NCI-H2171 treated with DMSO at 0.1 percent for 48 hours (cell line): ENCODE results near the gene ACTR5.
"Not testable (repeated sequence)": the region's sequence is repeated elsewhere in the genome, so short reads cannot be mapped to it uniquely, and the experiment has no call there.

Source experiments
- DNase-seq: peaks from one replicate; lab custom pipeline; 2025; lab: John Stamatoyannopoulos, UW

Gene ACTR5

DNA sequence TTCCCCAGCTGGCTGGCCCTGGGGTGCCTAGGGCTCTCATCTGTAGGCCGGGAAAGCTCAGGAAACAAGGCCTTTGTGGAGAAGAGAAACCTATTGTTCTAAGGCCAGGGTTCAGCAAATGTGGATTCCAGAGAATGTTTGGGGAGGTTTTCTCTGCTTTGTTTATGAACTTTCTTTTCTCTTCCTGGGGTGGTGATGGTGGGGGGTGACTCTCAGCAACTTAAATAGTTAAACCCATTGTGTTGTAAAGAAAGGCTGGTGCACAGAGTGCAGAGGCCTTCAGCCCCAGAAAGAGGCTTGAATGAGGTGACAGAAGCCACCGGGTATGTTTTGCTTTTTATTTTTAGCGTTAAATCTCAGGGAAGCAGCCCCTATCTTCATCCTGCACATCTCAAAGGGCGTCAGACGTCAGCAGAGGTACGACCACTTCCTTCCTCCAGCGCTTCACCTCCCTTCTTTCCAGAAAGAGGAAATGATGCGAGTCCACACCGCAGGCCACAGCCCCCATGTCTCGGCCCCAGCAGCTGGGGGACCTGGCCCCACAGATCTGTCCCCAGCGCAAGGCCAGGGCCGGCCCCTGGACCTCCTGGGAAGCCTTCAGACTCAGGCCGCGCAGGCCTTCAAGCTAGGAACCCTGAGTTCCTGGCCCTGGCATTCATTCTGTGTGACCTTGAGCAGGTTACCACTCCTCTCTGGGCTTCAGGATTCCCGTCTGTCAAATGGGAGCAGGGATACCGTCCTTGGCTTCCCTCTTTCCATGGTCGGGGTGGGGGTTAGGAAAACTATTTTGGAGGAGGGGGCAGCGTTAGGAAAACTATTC lies 56.6 kb downstream of the ACTR5 start:
- DNase-seq, result no peak

DNA sequence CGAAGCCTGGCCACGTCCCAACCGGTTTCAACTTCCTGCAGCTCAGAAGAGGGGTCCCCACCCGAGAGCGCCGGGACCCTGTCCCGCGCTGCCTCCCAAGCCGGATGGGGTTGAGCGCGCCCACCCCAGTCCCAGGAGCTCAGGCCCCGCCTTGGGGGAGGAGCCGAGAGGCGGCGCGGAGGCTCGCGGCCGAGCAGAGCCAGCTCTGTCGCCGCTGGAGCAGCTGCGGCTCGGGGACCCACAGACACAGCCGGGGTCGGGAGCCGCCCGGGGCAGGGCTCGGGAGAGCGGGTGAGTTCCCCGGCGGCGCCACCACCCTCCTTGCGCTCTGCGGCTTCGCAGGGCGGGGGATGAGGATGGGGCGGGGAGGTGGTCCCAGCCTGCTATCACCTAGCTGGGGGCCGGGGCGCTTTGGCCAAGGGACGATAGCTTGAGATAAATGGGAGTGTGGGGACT lies 57.3 kb downstream of the ACTR5 start, which contains the start of gene PPP1R16B:
TSS of gene PPP1R16B (plus strand) at position 196 of the 456 bp plus-strand sequence. CDS start 30,229 bp downstream, outside the sequence.
- peak; percentile 43 for DNase-seq

DNA sequence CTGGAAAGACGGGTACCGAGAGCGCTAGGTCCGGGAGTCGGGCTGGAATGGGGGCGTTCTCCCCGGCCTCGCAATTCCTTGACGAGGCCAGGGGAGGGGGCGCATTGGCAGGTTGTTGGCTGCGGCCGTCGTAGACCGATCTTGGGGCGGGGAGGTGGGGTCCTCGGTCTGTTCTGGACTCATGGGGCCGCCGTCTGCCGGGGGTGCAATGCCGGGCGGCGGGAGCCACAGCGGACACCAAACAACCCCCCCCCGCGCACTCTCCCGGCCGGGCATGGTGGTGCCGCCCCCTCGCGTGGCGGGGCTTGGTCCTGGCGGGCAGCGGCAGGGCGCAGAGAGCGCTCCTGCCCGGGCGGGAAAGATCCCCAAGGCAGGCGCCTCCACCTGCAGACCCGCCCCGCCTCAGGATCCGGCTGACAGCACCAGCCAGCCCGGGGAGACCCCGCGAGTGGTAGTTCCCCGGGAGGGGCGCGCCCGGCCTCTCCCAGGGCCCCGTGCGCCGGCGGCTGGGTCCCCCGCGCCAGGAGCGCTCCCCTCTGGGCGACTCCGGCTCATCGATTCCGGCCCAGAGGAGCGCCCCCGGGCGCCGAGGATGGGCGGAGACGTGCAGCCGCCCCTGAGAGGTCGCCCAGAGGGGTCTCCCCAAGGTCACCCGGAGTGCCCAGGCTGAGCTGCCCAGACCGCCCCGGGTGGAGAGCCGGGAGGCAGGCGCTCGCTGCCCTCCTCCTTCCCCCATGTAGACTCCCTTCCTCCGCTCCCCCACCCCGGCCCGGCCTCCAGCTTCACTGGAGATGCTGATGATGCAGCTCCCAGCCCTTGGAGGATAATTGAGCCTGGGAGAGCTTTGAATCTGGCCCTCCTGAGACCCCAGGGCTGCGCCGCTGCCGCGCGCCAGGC lies 57.9 kb downstream of the ACTR5 start:
- peak; percentile 36 for DNase-seq

DNA sequence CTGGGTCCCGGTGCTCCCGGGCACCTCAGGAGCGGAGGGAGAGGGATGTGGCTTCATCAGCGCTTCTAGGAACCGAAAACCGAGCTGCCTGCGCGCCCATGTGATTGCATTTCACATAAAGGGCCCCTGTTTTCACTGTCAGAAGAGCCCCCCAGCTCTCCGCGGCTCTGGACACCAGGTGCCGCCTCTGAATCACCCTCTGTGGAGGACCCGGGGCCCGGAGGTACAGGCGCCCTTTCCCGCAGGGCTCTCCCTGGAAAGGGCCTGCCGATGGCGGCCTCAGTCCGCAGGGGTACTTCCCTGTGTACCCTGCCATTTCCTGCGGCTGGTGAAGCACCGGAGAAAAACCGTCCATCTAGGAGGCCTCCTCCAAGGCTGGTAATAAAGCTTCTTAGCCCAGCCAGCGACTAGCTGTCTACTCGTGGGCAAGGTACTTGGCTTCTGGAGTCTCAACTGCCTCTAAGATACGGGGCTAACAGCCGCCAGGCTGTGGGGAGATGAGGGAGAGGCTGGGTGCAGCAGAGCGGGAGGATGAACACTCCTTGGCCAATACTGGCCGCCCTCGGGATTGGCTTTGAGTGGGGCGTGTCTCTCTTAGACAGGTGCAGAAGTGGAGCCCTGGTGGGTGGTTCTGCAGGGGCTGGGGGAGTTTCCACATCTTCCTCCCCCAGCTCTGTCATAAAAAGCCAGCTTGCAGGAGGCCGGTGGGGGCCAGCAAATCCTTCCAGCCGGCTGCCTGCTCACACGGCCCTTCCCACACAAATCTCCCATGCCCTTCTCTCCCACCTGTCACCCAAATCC lies 58.8 kb downstream of the ACTR5 start:
- DNase-seq, result peak; percentile 46

DNA sequence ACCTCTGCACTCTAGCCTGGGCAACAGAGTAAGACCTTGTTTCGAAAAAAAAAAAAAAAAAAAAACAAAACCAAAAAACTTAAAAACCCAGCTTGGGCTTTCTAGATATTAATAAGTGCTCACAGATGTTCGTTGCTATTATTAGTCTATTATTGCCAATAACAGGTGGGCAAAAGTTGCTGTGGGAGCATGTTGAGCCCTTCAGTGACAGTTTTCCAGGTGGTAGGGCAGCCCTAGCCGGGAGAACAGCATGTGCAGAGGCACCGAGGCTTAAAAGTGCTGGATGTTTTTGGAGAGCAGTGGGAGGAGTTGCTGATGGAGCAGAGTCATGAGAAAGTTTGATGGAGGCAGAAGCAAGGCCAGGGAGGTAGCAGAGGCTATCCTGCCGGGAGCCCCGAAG lies 61.7 kb downstream of the ACTR5 start:
- DNase-seq, result peak; percentile 68

DNA sequence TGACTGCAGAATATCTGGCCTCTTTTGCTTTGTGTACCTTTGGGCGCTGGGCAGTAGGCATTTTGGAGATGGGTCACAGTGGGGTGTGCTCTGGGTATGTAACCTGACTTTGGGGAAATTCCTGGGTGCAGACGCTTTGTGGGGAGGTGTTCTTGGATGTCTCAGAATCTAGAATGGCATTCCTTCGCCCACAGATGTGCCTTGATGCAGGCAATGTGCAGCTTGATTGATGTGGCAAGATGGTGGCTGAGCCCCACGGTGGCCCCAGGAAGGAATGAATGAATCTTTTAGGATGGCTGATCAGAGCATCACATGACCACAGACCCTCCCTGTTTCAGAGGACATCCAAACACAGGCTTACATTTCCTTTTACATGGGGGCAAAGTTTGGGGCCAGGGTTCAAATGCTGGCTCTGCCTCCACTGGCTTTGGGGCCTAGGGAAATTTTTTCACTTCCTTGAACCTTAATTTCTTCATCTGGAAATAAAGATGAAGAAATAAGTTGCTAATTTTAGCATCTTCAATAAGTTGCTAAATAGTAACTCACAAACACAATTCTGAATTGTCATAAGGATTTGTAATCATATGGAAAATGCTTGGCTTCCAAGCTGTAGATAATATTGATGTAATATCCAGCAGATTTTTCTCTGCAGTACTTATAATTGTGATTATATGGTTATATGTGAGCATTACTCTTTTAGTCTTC lies 62.8 kb downstream of the ACTR5 start:
- DNase-seq, result no peak

DNA sequence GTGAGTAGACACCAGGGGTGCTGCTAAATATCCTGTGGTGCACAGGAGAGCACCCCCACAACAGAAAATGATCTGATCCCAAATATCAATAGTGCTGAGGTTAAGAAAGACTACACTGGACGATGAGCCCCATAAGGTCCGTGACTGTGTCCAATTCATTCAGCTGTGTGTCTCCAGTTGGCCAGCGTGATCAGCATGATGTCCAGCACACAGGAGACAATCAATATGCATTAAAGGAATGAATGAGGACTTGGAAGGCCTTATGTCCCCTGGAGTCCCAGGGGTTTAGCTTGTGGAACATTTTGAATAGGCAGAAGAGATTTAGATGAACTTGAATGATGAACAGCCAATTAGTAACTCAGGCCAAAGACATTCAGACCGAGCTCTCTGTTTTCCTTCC lies 63.5 kb downstream of the ACTR5 start:
- no peak for DNase-seq

DNA sequence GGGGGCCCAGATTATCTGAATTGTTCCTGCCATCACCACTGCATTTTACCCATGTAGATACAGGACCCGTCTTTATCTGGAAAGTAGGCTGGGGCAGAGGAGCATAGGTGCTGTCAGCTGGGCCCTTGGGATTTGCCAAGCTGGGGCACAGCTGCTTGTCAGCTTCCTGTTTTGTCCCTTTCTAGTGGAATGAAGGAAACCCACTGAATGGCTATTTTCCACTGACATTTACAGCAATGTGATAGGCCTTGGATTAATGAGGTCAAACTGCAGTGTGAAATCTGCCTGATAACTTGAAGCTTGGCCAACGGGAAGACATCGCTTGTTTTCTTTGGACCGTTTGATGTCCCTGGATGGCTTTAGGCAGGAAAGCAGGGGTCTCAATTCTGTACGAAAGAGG lies 63.9 kb downstream of the ACTR5 start:
- DNase-seq, result peak; percentile 38

DNA sequence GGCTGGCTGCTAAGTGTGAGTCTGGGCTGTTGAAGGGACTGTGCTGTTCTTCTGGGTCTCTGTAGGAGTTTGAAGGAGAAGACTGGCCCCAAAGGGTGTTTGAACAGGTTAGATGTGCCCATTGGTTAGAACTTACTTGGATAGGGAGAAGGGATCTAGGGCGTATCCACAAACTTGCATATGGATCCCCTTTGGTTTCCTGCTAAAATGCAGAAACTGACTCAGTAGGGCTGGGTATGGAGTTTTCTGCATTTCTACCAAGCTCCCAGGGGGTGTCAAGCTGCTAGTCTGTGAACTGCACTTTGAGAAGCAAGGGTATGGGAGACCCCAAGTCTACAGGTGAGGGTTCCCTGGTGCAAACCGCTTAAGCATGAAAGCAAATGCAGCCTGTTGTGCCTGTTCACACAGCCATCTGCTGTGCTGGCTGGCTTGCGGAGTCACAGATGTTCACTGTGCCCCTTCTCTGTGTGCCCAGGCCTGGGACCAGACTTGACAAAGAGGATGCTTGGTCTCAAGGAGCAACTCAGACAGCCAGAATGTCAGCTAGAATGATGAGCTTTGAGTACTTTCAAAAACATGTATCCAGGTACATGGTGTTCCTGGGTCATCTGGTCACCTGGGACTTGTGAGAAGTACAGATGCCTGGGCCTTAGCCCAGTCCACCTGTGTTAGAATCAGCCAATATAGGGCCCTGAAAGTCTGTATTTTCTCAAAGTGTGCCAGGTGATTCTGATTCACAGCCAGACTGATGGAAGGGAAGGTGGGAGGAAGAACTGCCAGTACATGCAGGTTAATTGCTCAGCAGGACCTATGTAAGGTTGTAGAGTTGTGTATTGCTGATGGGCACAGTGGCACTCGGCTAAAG lies 64.7 kb downstream of the ACTR5 start:
- peak; percentile 88 for DNase-seq

DNA sequence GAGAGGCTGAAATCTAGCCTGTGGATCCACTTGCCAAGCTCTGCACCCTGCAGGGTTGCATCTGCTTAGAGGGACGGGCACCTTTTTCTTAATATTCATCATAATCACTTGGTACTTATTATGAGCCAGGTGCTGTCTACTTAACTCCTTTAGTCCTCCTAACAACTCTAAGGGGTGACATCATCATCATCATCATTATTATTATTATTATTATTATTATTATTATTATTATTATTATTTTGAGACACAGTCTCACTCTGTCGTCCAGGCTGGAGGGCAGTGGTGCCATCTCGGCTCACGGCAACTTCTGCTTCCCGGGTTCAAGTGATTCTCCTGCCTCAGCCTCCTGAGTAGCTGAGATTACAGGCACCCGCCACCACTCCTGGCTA lies 65.3 kb downstream of the ACTR5 start:
- DNase-seq, result not testable (repeated sequence)

DNA sequence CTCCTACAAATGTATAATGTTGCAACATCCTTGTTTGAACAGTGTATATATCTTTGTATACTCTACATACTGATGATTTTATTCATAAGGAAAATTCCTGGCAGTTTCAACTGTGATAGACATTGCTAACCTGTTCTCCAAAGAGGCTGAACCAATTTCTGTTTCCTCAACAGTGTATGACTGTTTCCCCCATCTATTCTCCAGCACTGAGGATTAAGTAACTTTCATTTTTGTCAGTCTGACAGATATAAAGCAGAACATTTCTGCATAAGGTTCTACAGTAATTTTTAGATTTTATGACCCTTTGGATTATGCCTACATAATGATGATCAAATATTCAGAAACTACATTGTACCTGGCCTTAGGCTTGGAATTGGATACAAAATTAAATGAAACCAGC lies 67.2 kb downstream of the ACTR5 start:
- DNase-seq, result no peak

DNA sequence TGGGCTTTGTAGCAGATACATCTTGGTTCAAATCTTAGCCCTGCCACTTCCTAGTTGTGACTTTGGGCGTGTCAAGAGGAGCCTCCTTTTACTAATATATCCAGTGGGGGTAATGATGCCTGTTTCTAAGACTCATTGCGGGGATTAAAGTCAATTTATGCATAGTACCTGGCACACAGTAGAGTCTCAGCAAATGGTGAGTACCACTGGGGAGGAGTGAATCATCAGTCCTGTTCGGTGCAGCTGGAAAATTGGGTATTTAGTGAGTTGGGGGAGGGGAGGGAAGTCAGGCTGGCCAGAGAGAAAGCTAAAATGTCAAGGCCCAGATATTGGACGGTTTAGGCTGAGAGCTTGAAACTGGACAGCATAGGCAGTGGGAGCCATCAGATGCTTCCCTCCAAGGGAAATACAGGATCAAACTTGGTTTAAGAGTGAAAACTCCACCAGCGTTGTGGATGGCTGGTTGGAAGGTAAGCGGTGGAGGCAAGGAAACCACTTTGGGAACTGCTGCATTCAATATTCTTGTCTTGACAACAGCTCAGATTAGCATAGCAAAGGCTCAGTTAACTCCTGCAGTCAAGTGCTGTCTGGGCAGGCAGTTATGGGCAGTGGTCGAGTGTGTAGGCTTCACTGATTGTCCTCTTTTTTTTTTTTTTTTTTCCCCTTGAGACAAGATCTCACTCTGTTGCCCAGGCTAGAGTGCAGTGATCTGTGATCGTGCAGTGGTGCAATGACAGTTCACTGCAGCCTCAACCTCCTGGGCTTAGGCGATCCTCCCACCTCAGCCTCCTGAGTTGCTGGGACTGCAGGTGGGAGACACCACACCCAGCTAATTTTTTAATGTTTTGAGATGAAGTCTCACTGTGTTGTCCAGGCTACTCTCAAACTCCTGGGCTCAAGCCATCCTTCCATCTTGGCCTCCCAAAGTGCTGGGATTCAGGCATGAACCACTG lies 70.1 kb downstream of the ACTR5 start:
- no peak for DNase-seq
